GM23338 (cell line): ENCODE results near the gene EML3. TPM values are rescaled to one million over a fixed set of nuclear protein-coding genes. Genes with fewer than 3 reads are reported as not detected.
"Not testable (repeated sequence)": the region's sequence is repeated elsewhere in the genome, so short reads cannot be mapped to it uniquely, and the experiment has no call there.

ENCODE experiments used
- ATAC-seq: fragments of 200-7000 bp; cut with Tn5 transposase; 3 replicates; pipeline ENCODE4 v1.9.1; 2020
- DNase-seq: peaks from one replicate; pipeline ENCODE4 v3.0.0-alpha.2; 2015; ENCODE audit warnings: low spot score
- H2AFZ ChIP-seq: fragments of 200-600 bp; sonication (generic); 2 replicates; pipeline ENCODE4 v1.8.0; 2016; ENCODE audit warnings: antibody characterized with exemption, mild to moderate bottlenecking, moderate library complexity
- H3F3A ChIP-seq: fragments of 200-600 bp; sonication (generic); replicated peaks from 2 replicates; pipeline ENCODE4 v1.8.0; 2017; ENCODE audit warnings: antibody characterized with exemption, mixed run types, low read depth
- H3K27ac ChIP-seq: fragments of 200-600 bp; sonication (generic); 2 replicates; pipeline ENCODE4 v1.6.1; 2016; ENCODE audit warnings: low read depth
- H3K27me3 ChIP-seq: fragments of 200-600 bp; sonication (generic); 2 replicates; pipeline ENCODE4 v1.8.0; 2016; ENCODE audit warnings: mild to moderate bottlenecking, mixed run types, moderate library complexity; ENCODE audit not compliant: insufficient read depth
- H3K36me3 ChIP-seq: fragments of 200-600 bp; sonication (generic); 2 replicates; pipeline ENCODE4 v1.8.0; 2016; ENCODE audit warnings: mild to moderate bottlenecking; ENCODE audit not compliant: insufficient read depth
- H3K4me1 ChIP-seq: fragments of 200-600 bp; sonication (generic); 2 replicates; pipeline ENCODE4 v1.8.0; 2016; ENCODE audit warnings: mild to moderate bottlenecking, moderate library complexity; ENCODE audit not compliant: insufficient read depth
- H3K4me2 ChIP-seq: fragments of 200-600 bp; sonication (generic); 2 replicates; pipeline ENCODE4 v1.7.1; 2017; ENCODE audit warnings: mixed run types
- H3K4me3 ChIP-seq: fragments of 200-600 bp; sonication (generic); 2 replicates; pipeline ENCODE4 v1.6.1; 2016; ENCODE audit warnings: mixed run types
- H3K79me2 ChIP-seq: fragments of 200-600 bp; sonication (generic); replicated peaks from 2 replicates; pipeline ENCODE4 v1.8.0; 2017; ENCODE audit warnings: mild to moderate bottlenecking; ENCODE audit not compliant: insufficient read depth
- H3K9me2 ChIP-seq: fragments of 200-600 bp; sonication (generic); 2 replicates; pipeline ENCODE4 v1.8.0; 2017; ENCODE audit not compliant: insufficient read depth
- H4K20me1 ChIP-seq: fragments of 200-600 bp; sonication (generic); replicated peaks from 2 replicates; pipeline ENCODE4 v1.8.0; 2017; ENCODE audit warnings: mild to moderate bottlenecking; ENCODE audit not compliant: insufficient read depth
- H3K27ac Mint-ChIP-seq: 2 replicates; pipeline ENCODE4 v1.8.0; 2020; ENCODE audit warnings: inconsistent platforms, mild to moderate bottlenecking, moderate library complexity, mixed read lengths
- H3K27me3 Mint-ChIP-seq: 3 replicates; pipeline ENCODE4 v1.8.0; 2022; ENCODE audit warnings: low read depth, mild to moderate bottlenecking, moderate library complexity, mixed read lengths, inconsistent platforms; ENCODE audit not compliant: insufficient read depth, poor library complexity
- H3K36me3 Mint-ChIP-seq: 3 replicates; pipeline ENCODE4 v1.8.0; 2021; ENCODE audit warnings: low read depth, mild to moderate bottlenecking, inconsistent platforms, moderate library complexity, mixed read lengths
- H3K4me1 Mint-ChIP-seq: 3 replicates; pipeline ENCODE4 v1.8.0; 2020; ENCODE audit warnings: mild to moderate bottlenecking, inconsistent platforms, mixed read lengths
- H3K4me3 Mint-ChIP-seq: 3 replicates; pipeline ENCODE4 v1.8.0; 2021; ENCODE audit warnings: moderate library complexity, mild to moderate bottlenecking, inconsistent platforms, mixed read lengths
- H3K9me3 Mint-ChIP-seq: 3 replicates; pipeline ENCODE4 v1.8.0; 2020; ENCODE audit warnings: moderate library complexity, mild to moderate bottlenecking, inconsistent platforms, mixed read lengths
- CREB1 ChIP-seq: fragments of 250-450 bp; sonication (Bioruptor Pico); IDR thresholded peaks from 2 replicates; pipeline ENCODE4 v1.5.0; 2020; ENCODE audit warnings: low read depth, mild to moderate bottlenecking, moderate library complexity
- NANOG ChIP-seq: IDR thresholded peaks from 2 replicates; pipeline ENCODE4 v1.6.1; 2016; ENCODE audit warnings: antibody characterized with exemption, borderline replicate concordance
- POLR2AphosphoS5 ChIP-seq: IDR thresholded peaks from 2 replicates; pipeline ENCODE4 v1.6.1; 2016; ENCODE audit warnings: antibody characterized with exemption, low read depth
- ZNF114 ChIP-seq: fragments of 250-450 bp; sonication (Bioruptor Pico); IDR thresholded peaks from 2 replicates; pipeline ENCODE4 v1.5.0; 2020; ENCODE audit warnings: mild to moderate bottlenecking, moderate library complexity
- ZNF331 ChIP-seq: fragments of 250-450 bp; sonication (Bioruptor Pico); IDR thresholded peaks from 2 replicates; pipeline ENCODE4 v1.5.0; 2020; ENCODE audit warnings: low read depth, mild to moderate bottlenecking, moderate library complexity
- ZNF462 ChIP-seq: fragments of 250-450 bp; sonication (Bioruptor Pico); IDR thresholded peaks from 2 replicates; pipeline ENCODE4 v1.5.0; 2020; ENCODE audit warnings: mild to moderate bottlenecking, moderate library complexity
- polyA plus RNA-seq: library from polyadenylated mRNA; unstranded; fragments of >200 nt; fragmentation: Nextera tagmentation; extraction: Ambion mirVana; gene quantifications from 2 replicates; pipeline ENCODE4 v1.2.1, GENCODE V29; 2016
- total RNA-seq: library from RNA; depleted of rRNA; stranded (reverse); fragments of >200 nt; shearing (Covaris generic); gene quantifications from 2 replicates; pipeline ENCODE4 v1.2.3, GENCODE V29; 2014
- TF ChIP-seq, protein P1 (sequence below): IDR thresholded peaks from one replicate; pipeline ENCODE4 v1.6.1; 2018; ENCODE audit warnings: antibody characterized with exemption; ENCODE audit not compliant: unreplicated experiment

Gene EML3
- total and polyA plus RNA-seq, 2 experiments from 2014 or later, result 15.4 to 17.1 TPM

DNA sequence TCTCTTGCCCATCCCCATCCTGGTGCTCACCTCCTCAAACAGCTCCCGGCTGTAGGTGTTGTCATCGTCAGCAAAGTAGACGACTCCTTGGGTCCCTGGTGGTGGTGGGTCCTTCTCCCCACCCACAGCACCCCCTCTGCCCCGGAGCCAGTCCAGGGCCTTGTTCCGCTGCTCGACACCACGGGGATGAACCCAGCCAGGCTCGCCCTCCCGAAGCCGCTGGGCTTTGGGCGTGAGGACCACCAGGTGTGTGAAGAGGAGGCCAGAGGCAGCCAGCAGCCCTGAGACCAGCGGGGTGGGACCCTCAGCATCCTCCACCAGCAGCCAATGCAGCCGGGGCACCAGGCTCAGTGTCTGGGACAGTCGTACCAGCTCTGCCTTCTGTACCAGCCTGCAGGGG, 4.4 kb upstream of the EML3 start:
- Mint-ChIP-seq H3K4me1 (peaks cover 26% of the 10 kb centered on the region), H3K36me3 (peaks cover 14% of the 10 kb centered on the region)
- H4K20me1 ChIP-seq, H3K79me2 ChIP-seq, DNase-seq, H3K9me3 Mint-ChIP-seq, H3K36me3 ChIP-seq, H3K4me3 Mint-ChIP-seq, H3K4me3 ChIP-seq, H3K27me3 ChIP-seq, ATAC-seq, H3K27me3 Mint-ChIP-seq, H3K9me2 ChIP-seq, H3K27ac Mint-ChIP-seq, H3K4me2 ChIP-seq, H3K27ac ChIP-seq, H2AFZ ChIP-seq: not testable (repeated sequence)
- peaks cover 21% of the 10 kb centered on the region for H3F3A ChIP-seq
- H3K4me1 ChIP-seq, result peaks cover 12% of the 10 kb centered on the region

- Histone ChIP-seq H3K4me2 (no peak overlapping the region), H2AFZ (no peak overlapping the region), H3K4me1 (peaks cover 12% of the 10 kb centered on the region; the same call in 1 of the 2 replicates), H3K27ac (no peak overlapping the region), H3K36me3 (no peaks in the 10 kb centered on the region), H3K27me3 (peaks cover 11% of the 10 kb centered on the region; the same call in 1 of the 2 replicates), H4K20me1 (no peaks in the 10 kb centered on the region), H3F3A (peaks cover 20% of the 10 kb centered on the region; the same call in 1 of the 2 replicates), H3K79me2 (0 out of 2 replicates have a peak, but pooled peaks cover 4% of the 10 kb centered on the region), H3K9me2 (no peaks in the 10 kb centered on the region), H3K4me3 (no peak overlapping the region)
- Mint-ChIP-seq H3K9me3 (peaks cover 4% of the 10 kb centered on the region; the same call in 2 of the 3 replicates), H3K27ac (no peak overlapping the region), H3K4me1 (peaks cover 30% of the 10 kb centered on the region), H3K36me3 (peaks cover 14% of the 10 kb centered on the region), H3K27me3 (peaks cover 17% of the 10 kb centered on the region), H3K4me3 (no peak overlapping the region)
- DNase-seq (no peak), ATAC-seq (no peak)
- TF ChIP-seq ZNF331 (no peak), ZNF114 (no peak), CREB1 (no peak), POLR2AphosphoS5 (no peak), NANOG (no peak), ZNF462 (CRISPR knock-in tag) (no peak)
- TF ChIP-seq, protein P1, sequence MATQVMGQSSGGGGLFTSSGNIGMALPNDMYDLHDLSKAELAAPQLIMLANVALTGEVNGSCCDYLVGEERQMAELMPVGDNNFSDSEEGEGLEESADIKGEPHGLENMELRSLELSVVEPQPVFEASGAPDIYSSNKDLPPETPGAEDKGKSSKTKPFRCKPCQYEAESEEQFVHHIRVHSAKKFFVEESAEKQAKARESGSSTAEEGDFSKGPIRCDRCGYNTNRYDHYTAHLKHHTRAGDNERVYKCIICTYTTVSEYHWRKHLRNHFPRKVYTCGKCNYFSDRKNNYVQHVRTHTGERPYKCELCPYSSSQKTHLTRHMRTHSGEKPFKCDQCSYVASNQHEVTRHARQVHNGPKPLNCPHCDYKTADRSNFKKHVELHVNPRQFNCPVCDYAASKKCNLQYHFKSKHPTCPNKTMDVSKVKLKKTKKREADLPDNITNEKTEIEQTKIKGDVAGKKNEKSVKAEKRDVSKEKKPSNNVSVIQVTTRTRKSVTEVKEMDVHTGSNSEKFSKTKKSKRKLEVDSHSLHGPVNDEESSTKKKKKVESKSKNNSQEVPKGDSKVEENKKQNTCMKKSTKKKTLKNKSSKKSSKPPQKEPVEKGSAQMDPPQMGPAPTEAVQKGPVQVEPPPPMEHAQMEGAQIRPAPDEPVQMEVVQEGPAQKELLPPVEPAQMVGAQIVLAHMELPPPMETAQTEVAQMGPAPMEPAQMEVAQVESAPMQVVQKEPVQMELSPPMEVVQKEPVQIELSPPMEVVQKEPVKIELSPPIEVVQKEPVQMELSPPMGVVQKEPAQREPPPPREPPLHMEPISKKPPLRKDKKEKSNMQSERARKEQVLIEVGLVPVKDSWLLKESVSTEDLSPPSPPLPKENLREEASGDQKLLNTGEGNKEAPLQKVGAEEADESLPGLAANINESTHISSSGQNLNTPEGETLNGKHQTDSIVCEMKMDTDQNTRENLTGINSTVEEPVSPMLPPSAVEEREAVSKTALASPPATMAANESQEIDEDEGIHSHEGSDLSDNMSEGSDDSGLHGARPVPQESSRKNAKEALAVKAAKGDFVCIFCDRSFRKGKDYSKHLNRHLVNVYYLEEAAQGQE, result no peak
These were observed 2.9 kb upstream of the EML3 start for GRCh38 chr11:62615521-62615920.
